K562 treated with DMSO at 1 percent for 48 hours (cell line): ENCODE results near the gene GPR135. TPM values are rescaled to one million over a fixed set of nuclear protein-coding genes. Genes with fewer than 3 reads are reported as not detected.

Experiments used
- total RNA-seq: library from RNA; unstranded; fragments of 300-600 nt; gene quantifications from 2 replicates; pipeline ENCODE4 v1.2.3, GENCODE V29; 2022; ENCODE audit warnings: low replicate concordance; ENCODE audit errors: extremely low read depth

GPR135 gene, protein sequence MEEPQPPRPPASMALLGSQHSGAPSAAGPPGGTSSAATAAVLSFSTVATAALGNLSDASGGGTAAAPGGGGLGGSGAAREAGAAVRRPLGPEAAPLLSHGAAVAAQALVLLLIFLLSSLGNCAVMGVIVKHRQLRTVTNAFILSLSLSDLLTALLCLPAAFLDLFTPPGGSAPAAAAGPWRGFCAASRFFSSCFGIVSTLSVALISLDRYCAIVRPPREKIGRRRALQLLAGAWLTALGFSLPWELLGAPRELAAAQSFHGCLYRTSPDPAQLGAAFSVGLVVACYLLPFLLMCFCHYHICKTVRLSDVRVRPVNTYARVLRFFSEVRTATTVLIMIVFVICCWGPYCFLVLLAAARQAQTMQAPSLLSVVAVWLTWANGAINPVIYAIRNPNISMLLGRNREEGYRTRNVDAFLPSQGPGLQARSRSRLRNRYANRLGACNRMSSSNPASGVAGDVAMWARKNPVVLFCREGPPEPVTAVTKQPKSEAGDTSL
- total RNA-seq: not detected in 2 replicates

DNA sequence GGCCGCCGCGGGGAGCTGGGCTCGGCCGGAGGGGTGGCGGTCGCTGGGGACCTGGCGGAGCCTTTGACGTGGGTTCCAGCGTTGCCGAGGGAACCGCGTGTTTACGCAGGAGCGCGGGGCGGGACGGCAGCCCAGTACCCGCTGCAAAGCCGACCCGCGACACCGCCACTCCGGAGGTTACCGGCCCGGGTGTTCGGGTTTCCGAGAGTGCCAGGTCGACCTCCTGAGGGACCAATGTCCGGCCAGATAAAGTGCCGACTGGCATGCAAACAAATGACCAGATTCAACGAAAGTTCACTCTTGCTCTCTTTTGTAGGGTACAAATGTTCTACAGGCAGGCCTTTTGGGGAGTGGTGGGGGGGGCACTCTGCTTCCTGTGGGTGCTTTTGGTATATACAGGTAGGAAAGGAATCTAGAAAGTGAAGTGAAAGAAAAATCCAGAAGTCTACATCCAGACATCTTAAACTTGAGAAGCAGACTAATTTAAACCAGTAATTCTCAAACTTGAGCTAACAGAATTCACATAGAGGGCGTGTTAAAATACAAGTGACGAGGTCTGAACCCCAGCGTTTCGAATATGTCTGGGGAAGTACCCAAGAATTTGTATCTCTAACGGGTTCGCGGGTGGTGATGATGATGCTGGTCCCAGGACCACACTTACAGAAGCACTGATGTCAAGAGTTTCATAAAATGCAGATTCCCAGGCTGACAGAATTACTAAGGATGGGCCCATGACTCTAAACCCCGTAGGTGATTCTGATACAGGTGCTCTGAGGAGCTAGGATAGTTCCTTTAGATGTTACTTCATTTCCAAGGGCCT lies at the start of gene GPR135:
TSS of gene GPR135 (minus strand) at position 65 of the 820 bp plus-strand sequence. CDS start 154 bp downstream, outside the sequence.

DNA sequence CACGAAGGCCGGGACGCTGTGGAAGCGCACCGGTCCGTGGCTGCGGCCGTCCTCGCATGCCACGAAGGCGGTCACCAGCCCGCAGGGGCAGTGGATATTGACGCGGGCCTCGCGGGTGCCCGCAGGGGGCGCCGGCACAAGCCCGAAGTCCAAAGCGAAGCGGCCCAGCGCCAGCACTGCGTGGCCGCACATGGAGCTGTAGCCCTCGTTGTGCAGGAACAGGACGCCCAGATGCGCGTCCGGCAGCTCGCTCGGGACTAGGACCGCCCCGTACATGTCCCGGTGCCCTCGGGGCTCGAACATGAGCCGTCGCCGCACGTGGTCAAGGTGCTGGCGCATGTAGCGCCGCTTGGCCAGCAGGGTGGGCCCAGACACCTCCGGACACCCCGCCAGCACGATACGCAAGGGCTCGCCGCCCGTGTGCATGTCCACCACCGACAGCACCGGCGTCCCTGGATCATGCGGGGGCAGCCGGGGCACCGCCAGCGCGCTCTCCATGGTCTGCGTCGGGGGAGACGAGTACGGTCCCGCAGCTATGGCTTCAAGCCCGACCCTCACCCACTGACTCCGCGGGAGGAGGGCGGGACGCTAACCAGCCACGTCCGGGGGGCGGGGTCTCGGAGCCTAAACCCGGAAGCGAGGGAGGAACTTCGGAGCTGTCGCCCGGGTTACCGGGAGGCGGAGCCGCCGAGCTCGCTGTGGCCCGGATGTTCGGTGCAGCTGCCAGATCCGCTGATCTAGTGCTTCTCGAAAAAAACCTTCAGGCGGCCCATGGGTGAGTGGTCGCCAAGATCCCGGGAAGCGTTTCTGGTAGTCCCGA lies 18.8 kb upstream of the GPR135 start, which contains the start of the genes JKAMP and L3HYPDH:
TSS of gene JKAMP (plus strand) at position 699 of the 820 bp plus-strand sequence. CDS start at position 772, 73 bp downstream.
TSS of gene L3HYPDH (minus strand) at position 590 of the 820 bp plus-strand sequence. CDS start at position 498, 92 bp downstream.

Other genes starting within 250 kb of the GPR135 start
- not detected in 2 replicates for gene L3HYPDH, start 19.0 kb upstream of the GPR135 start, total RNA-seq
- not detected in 2 replicates for gene JKAMP, start 19.1 kb upstream of the GPR135 start, total RNA-seq
- not detected in 2 replicates for gene CCDC175, start 111.4 kb upstream of the GPR135 start, total RNA-seq